Tibial nerve (tissue), 4 donors: ENCODE data around the gene AKAP6.

ENCODE experiments used
- EP300 ChIP-seq, 2 donors: sonication (generic); formaldehyde crosslinking; IDR thresholded peaks; one replicate each; pipeline ENCODE4 v1.6.1; 2017; ENCODE audit warnings: antibody characterized with exemption in 2 of 2, mild to moderate bottlenecking in 1 of 2
- POLR2A ChIP-seq, 2 donors: fragments of 450-650 bp; IDR thresholded peaks; one replicate each; pipeline ENCODE4 v1.6.1; 2017; ENCODE audit warnings: antibody characterized with exemption in 2 of 2, mild to moderate bottlenecking in 2 of 2, moderate library complexity in 2 of 2
- TF ChIP-seq, protein P1 (sequence below), 5 experiments: fragments of 200-600 bp in 3 of 5; fragments of 450-650 bp in 2 of 5; sonication (generic) in 3 of 5; IDR thresholded peaks; one replicate each; pipeline ENCODE4 v1.5.1; 2016 to 2019; ENCODE audit warnings: antibody characterized with exemption in 5 of 5, mild to moderate bottlenecking in 3 of 5, moderate library complexity in 2 of 5

GRCh38 chr14:32495435-32495734, 166.3 kb downstream of the AKAP6 start:
- TF ChIP-seq, protein P1, sequence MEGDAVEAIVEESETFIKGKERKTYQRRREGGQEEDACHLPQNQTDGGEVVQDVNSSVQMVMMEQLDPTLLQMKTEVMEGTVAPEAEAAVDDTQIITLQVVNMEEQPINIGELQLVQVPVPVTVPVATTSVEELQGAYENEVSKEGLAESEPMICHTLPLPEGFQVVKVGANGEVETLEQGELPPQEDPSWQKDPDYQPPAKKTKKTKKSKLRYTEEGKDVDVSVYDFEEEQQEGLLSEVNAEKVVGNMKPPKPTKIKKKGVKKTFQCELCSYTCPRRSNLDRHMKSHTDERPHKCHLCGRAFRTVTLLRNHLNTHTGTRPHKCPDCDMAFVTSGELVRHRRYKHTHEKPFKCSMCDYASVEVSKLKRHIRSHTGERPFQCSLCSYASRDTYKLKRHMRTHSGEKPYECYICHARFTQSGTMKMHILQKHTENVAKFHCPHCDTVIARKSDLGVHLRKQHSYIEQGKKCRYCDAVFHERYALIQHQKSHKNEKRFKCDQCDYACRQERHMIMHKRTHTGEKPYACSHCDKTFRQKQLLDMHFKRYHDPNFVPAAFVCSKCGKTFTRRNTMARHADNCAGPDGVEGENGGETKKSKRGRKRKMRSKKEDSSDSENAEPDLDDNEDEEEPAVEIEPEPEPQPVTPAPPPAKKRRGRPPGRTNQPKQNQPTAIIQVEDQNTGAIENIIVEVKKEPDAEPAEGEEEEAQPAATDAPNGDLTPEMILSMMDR (IDR thresholded peaks at IDR 0.05): no peak
- no peak for TF ChIP-seq POLR2A (IDR thresholded peaks at IDR 0.05)
- no peak for TF ChIP-seq EP300 (IDR thresholded peaks at IDR 0.05)
